ENCODE results near the gene ABCB4.

The ABCB4 gene

GRCh38 chr7:87404674-87405073 lies 70.8 kb downstream of the ABCB4 start:
- no peak for TF ChIP-seq CTCF (conservative IDR thresholded peaks at IDR 0.05; ENCODE audit: low read length)
- TF ChIP-seq EZH2phosphoT487 (IDR thresholded peaks at IDR 0.05; ENCODE audit: borderline replicate concordance): no peak
- Histone ChIP-seq H3K27me3 (ENCODE audit: insufficient read depth, low read length, poor library complexity, severe bottlenecking) (no peaks in the 10 kb centered on the region), H3K9me2 (replicated peaks; ENCODE audit: low read depth, low read length) (no peaks in the 10 kb centered on the region), H3K4me3 (ENCODE audit: low read length, poor library complexity, severe bottlenecking) (no peak overlapping the region), H4K20me1 (ENCODE audit: insufficient read depth, low read length, poor library complexity, severe bottlenecking) (no peaks in the 10 kb centered on the region), H3K79me2 (ENCODE audit: insufficient read depth, low read length) (no peaks in the 10 kb centered on the region), H3K36me3 (ENCODE audit: insufficient read depth, low read length) (no peaks in the 10 kb centered on the region), H2AFZ (ENCODE audit: low read length) (no peak overlapping the region), H3K4me1 (ENCODE audit: insufficient read depth, low read length, poor library complexity, severe bottlenecking) (no peaks in the 10 kb centered on the region), H3K9me3 (ENCODE audit: insufficient read depth, low read depth, low read length) (no peaks in the 10 kb centered on the region), H3K9ac (ENCODE audit: low read depth, low read length, poor library complexity, severe bottlenecking) (no peak overlapping the region), H3F3A (ENCODE audit: low read depth) (no peaks in the 10 kb centered on the region), H3K4me2 (ENCODE audit: low read depth, low read length, poor library complexity, severe bottlenecking) (no peak overlapping the region)

- no peak overlapping the region for H3K9ac ChIP-seq (ENCODE audit: low read depth, low read length, poor library complexity, severe bottlenecking)
- H4K20me1 ChIP-seq (ENCODE audit: insufficient read depth, low read length, poor library complexity, severe bottlenecking): no peaks in the 10 kb centered on the region
- H3K27me3 ChIP-seq (ENCODE audit: insufficient read depth, low read length, poor library complexity, severe bottlenecking): no peaks in the 10 kb centered on the region
- H3K36me3 ChIP-seq (ENCODE audit: insufficient read depth, low read length): no peaks in the 10 kb centered on the region
- H3K9me3 ChIP-seq (ENCODE audit: insufficient read depth, low read depth, low read length): no peaks in the 10 kb centered on the region
- no peak overlapping the region for H3K4me3 ChIP-seq (ENCODE audit: low read length, poor library complexity, severe bottlenecking)
- H3K79me2 ChIP-seq (ENCODE audit: insufficient read depth, low read length): no peaks in the 10 kb centered on the region
- no peak overlapping the region for H3K4me2 ChIP-seq (ENCODE audit: low read depth, low read length, poor library complexity, severe bottlenecking)
- no peak overlapping the region for H2AFZ ChIP-seq (ENCODE audit: low read length)
- no peak for TF ChIP-seq CTCF (conservative IDR thresholded peaks at IDR 0.05; ENCODE audit: low read length)
- TF ChIP-seq EZH2phosphoT487 (IDR thresholded peaks at IDR 0.05; ENCODE audit: borderline replicate concordance): no peak
- no peaks in the 10 kb centered on the region for H3F3A ChIP-seq (ENCODE audit: low read depth)
- H3K9me2 ChIP-seq (replicated peaks; ENCODE audit: low read depth, low read length): no peaks in the 10 kb centered on the region
- H3K4me1 ChIP-seq (ENCODE audit: insufficient read depth, low read length, poor library complexity, severe bottlenecking): peaks cover 6% of the 10 kb centered on the region
Measured at GRCh38 chr7:87398446-87398845, 77.0 kb downstream of the ABCB4 start.

- no peaks in the 10 kb centered on the region for H4K20me1 ChIP-seq (ENCODE audit: insufficient read depth, low read length, poor library complexity, severe bottlenecking)
- no peaks in the 10 kb centered on the region for H3K79me2 ChIP-seq (ENCODE audit: insufficient read depth, low read length)
- no peak overlapping the region for H3K4me3 ChIP-seq (ENCODE audit: low read length, poor library complexity, severe bottlenecking)
- no peaks in the 10 kb centered on the region for H3F3A ChIP-seq (ENCODE audit: low read depth)
- TF ChIP-seq EZH2phosphoT487 (IDR thresholded peaks at IDR 0.05; ENCODE audit: borderline replicate concordance) (no peak), CTCF (conservative IDR thresholded peaks at IDR 0.05; ENCODE audit: low read length) (no peak)
- no peak overlapping the region for H3K4me2 ChIP-seq (ENCODE audit: low read depth, low read length, poor library complexity, severe bottlenecking)
- H3K9ac ChIP-seq (ENCODE audit: low read depth, low read length, poor library complexity, severe bottlenecking): no peak overlapping the region
- no peaks in the 10 kb centered on the region for H3K9me3 ChIP-seq (ENCODE audit: insufficient read depth, low read depth, low read length)
- H3K27me3 ChIP-seq (ENCODE audit: insufficient read depth, low read length, poor library complexity, severe bottlenecking): no peaks in the 10 kb centered on the region
- H3K4me1 ChIP-seq (ENCODE audit: insufficient read depth, low read length, poor library complexity, severe bottlenecking): peaks cover 14% of the 10 kb centered on the region
- H2AFZ ChIP-seq (ENCODE audit: low read length): no peak overlapping the region
- no peaks in the 10 kb centered on the region for H3K9me2 ChIP-seq (replicated peaks; ENCODE audit: low read depth, low read length)
- peaks cover 7% of the 10 kb centered on the region; the same call in 1 of the 2 replicates for H3K36me3 ChIP-seq (ENCODE audit: insufficient read depth, low read length)
Measured at GRCh38 chr7:87395442-87396020, 79.9 kb downstream of the ABCB4 start.
